Smooth muscle cell (in vitro differentiated cells): ENCODE data around the gene CDC42EP1. TPM values are rescaled to one million over a fixed set of nuclear protein-coding genes. Genes with fewer than 3 reads are reported as not detected.

Source experiments
- DNase-seq: peaks from one replicate; lab custom pipeline; 2025; ENCODE audit not compliant: unreplicated experiment; lab: John Stamatoyannopoulos, UW
- H2AFZ ChIP-seq: fragments of 200-600 bp; sonication (generic); 2 replicates; pipeline ENCODE4 v1.6.0; 2016; ENCODE audit warnings: antibody characterized with exemption, low read depth, mild to moderate bottlenecking
- H3F3A ChIP-seq: fragments of 200-600 bp; sonication (generic); 2 replicates; pipeline ENCODE4 v1.6.0; 2017; ENCODE audit warnings: antibody characterized with exemption, low read depth
- H3K27ac ChIP-seq: fragments of 200-600 bp; sonication (generic); 2 replicates; pipeline ENCODE4 v1.5.1; 2016; ENCODE audit warnings: low read depth, mild to moderate bottlenecking
- H3K27me3 ChIP-seq: fragments of 200-600 bp; sonication (generic); 2 replicates; pipeline ENCODE4 v1.6.1; 2016; ENCODE audit warnings: low read depth, mild to moderate bottlenecking
- H3K36me3 ChIP-seq: fragments of 200-600 bp; sonication (generic); 2 replicates; pipeline ENCODE4 v1.5.1; 2016; ENCODE audit warnings: low read depth
- H3K4me1 ChIP-seq: fragments of 200-600 bp; sonication (generic); 2 replicates; pipeline ENCODE4 v1.5.1; 2016; ENCODE audit warnings: low read depth
- H3K4me2 ChIP-seq: fragments of 200-600 bp; sonication (generic); 2 replicates; pipeline ENCODE4 v1.6.0; 2016; ENCODE audit warnings: mild to moderate bottlenecking
- H3K4me3 ChIP-seq: fragments of 200-600 bp; sonication (generic); 2 replicates; pipeline ENCODE4 v1.5.1; 2016; ENCODE audit warnings: mild to moderate bottlenecking
- H3K79me2 ChIP-seq: fragments of 200-600 bp; sonication (generic); 2 replicates; pipeline ENCODE4 v1.6.0; 2016; ENCODE audit warnings: low read depth, mild to moderate bottlenecking
- H3K9ac ChIP-seq: fragments of 200-600 bp; sonication (generic); 2 replicates; pipeline ENCODE4 v1.6.0; 2016; ENCODE audit warnings: low read depth
- H3K9me3 ChIP-seq: fragments of 200-600 bp; sonication (generic); replicated peaks from 2 replicates; pipeline ENCODE4 v1.5.1; 2016; ENCODE audit warnings: low read depth
- H4K20me1 ChIP-seq: fragments of 200-600 bp; sonication (generic); 2 replicates; pipeline ENCODE4 v1.6.0; 2016; ENCODE audit warnings: low read depth
- CTCF ChIP-seq: fragments of 200-600 bp; sonication (generic); IDR thresholded peaks from 2 replicates; pipeline ENCODE4 v1.5.1; 2017; ENCODE audit warnings: borderline replicate concordance, mild to moderate bottlenecking, antibody characterized with exemption; ENCODE audit not compliant: insufficient read depth, poor library complexity, severe bottlenecking
- WGBS: methylation state at CpG from one replicate; pipeline ENCODE4 v1.1.7; 2016; ENCODE audit warnings: low lambda C conversion rate; 5-methylcytosine and 5-hydroxymethylcytosine counted together
- polyA plus RNA-seq: library from polyadenylated mRNA; unstranded; fragments of >200 nt; fragmentation: Nextera tagmentation; extraction: Ambion mirVana; gene quantifications from 2 replicates; pipeline ENCODE4 v1.2.1, GENCODE V29; 2016
- small RNA-seq: library from RNA; depleted of rRNA; stranded (forward); fragments of <200 nt; gene quantifications from one replicate; pipeline ENCODE3, GENCODE V24; 2014
- total RNA-seq: library from RNA; depleted of rRNA; stranded (reverse); fragments of >200 nt; gene quantifications from 2 replicates; pipeline ENCODE4 v1.2.3, GENCODE V29; 2014

CDC42EP1 gene
- total and polyA plus RNA-seq, 2 experiments from 2014 or later = 14.0 to 89.6 TPM

- Histone ChIP-seq H3K9me3 (no peaks in the 10 kb centered on the region), H3K27me3 (no peaks in the 10 kb centered on the region), H3K36me3 (no peaks in the 10 kb centered on the region), H3F3A (no peaks in the 10 kb centered on the region), H3K4me2 (no peak overlapping the region), H3K4me3 (no peak overlapping the region), H3K79me2 (no peaks in the 10 kb centered on the region), H3K27ac (no peak overlapping the region), H3K4me1 (no peaks in the 10 kb centered on the region), H2AFZ (no peak overlapping the region), H4K20me1 (no peaks in the 10 kb centered on the region), H3K9ac (no peak overlapping the region)
- no peak for DNase-seq
- 100% methylated on average over 1 of the region's 1 CpG for WGBS
- TF ChIP-seq CTCF = no peak
Measured at GRCh38 chr22:37617431-37617830, 57.2 kb downstream of the CDC42EP1 start.

GRCh38 chr22:37618072-37618656 is 57.9 kb downstream of the CDC42EP1 start:
- no peaks in the 10 kb centered on the region for H3K36me3 ChIP-seq
- no peak for DNase-seq
- no peaks in the 10 kb centered on the region for H3K9me3 ChIP-seq
- no peak overlapping the region for H3K9ac ChIP-seq
- no peaks in the 10 kb centered on the region for H3F3A ChIP-seq
- no peak overlapping the region for H3K4me3 ChIP-seq
- H3K4me1 ChIP-seq = no peaks in the 10 kb centered on the region
- 99% methylated on average over 14 of the region's 14 CpGs for WGBS
- H3K27me3 ChIP-seq = no peaks in the 10 kb centered on the region
- TF ChIP-seq CTCF = no peak
- H4K20me1 ChIP-seq = no peaks in the 10 kb centered on the region
- no peak overlapping the region for H3K27ac ChIP-seq
- no peak overlapping the region for H2AFZ ChIP-seq
- H3K79me2 ChIP-seq = no peaks in the 10 kb centered on the region
- H3K4me2 ChIP-seq = no peak overlapping the region

GRCh38 chr22:37618674-37619073 is 58.4 kb downstream of the CDC42EP1 start:
- H3F3A ChIP-seq = no peaks in the 10 kb centered on the region
- H3K9me3 ChIP-seq = no peaks in the 10 kb centered on the region
- H3K27ac ChIP-seq = no peak overlapping the region
- no peaks in the 10 kb centered on the region for H3K36me3 ChIP-seq
- H3K79me2 ChIP-seq = no peaks in the 10 kb centered on the region
- H2AFZ ChIP-seq = no peak overlapping the region
- 99% methylated on average over 6 of the region's 6 CpGs for WGBS
- no peaks in the 10 kb centered on the region for H3K27me3 ChIP-seq
- no peak overlapping the region for H3K4me2 ChIP-seq
- TF ChIP-seq CTCF = no peak
- no peak overlapping the region for H3K4me3 ChIP-seq
- H3K9ac ChIP-seq = no peak overlapping the region
- no peaks in the 10 kb centered on the region for H4K20me1 ChIP-seq
- H3K4me1 ChIP-seq = no peaks in the 10 kb centered on the region
- DNase-seq = no peak

Small RNA genes within 50 kb of the gene (small RNA-seq; reads per million reads assigned to genes)
- not detected for gene RF00017

Other genes with a start within 250 kb of the CDC42EP1 start
- gene ELFN2, start 133.0 kb upstream of the CDC42EP1 start, total RNA-seq = 0.67 and 1.3 TPM in 2 replicates
- 0.39 and 0.63 TPM in 2 replicates for gene ELFN2, start 133.0 kb upstream of the CDC42EP1 start, polyA plus RNA-seq
- not detected in 2 replicates for gene MFNG, start 74.1 kb upstream of the CDC42EP1 start, total RNA-seq
- gene MFNG, start 74.1 kb upstream of the CDC42EP1 start, polyA plus RNA-seq = 0.40 and 1.2 TPM in 2 replicates
- 3.7 and 6.0 TPM in 2 replicates for gene CARD10, start 41.1 kb upstream of the CDC42EP1 start, total RNA-seq
- 2.3 and 5.4 TPM in 2 replicates for gene CARD10, start 41.1 kb upstream of the CDC42EP1 start, polyA plus RNA-seq
- not detected in 2 replicates for gene LGALS2, start 19.6 kb downstream of the CDC42EP1 start, total RNA-seq
- gene LGALS2, start 19.6 kb downstream of the CDC42EP1 start, polyA plus RNA-seq = 0.48 and 1.1 TPM in 2 replicates
- 15.6 and 27.3 TPM in 2 replicates for gene GGA1, start 48.4 kb downstream of the CDC42EP1 start, total RNA-seq
- 44.0 and 59.6 TPM in 2 replicates for gene GGA1, start 48.4 kb downstream of the CDC42EP1 start, polyA plus RNA-seq
- 20.4 and 26.6 TPM in 2 replicates for gene SH3BP1, start 79.2 kb downstream of the CDC42EP1 start, total RNA-seq
- 16.6 and 33.7 TPM in 2 replicates for gene SH3BP1, start 79.2 kb downstream of the CDC42EP1 start, polyA plus RNA-seq
- 9.7 and 16.5 TPM in 2 replicates for gene PDXP, start 98.2 kb downstream of the CDC42EP1 start, total RNA-seq
- gene PDXP, start 98.2 kb downstream of the CDC42EP1 start, polyA plus RNA-seq = 20.0 and 20.7 TPM in 2 replicates
- 3,694 and 5,079 TPM in 2 replicates for gene LGALS1, start 115.2 kb downstream of the CDC42EP1 start, total RNA-seq
- gene LGALS1, start 115.2 kb downstream of the CDC42EP1 start, polyA plus RNA-seq = 4,318 and 5,332 TPM in 2 replicates
- gene NOL12, start 125.9 kb downstream of the CDC42EP1 start, total RNA-seq = 23.4 and 31.0 TPM in 2 replicates
- 13.2 and 16.2 TPM in 2 replicates for gene NOL12, start 125.9 kb downstream of the CDC42EP1 start, polyA plus RNA-seq
- 39.8 and 44.6 TPM in 2 replicates for gene TRIOBP, start 136.6 kb downstream of the CDC42EP1 start, total RNA-seq
- gene TRIOBP, start 136.6 kb downstream of the CDC42EP1 start, polyA plus RNA-seq = 95.8 and 100 TPM in 2 replicates
- 10.8 and 13.5 TPM in 2 replicates for gene GCAT, start 247.5 kb downstream of the CDC42EP1 start, total RNA-seq
- 21.2 and 30.6 TPM in 2 replicates for gene GCAT, start 247.5 kb downstream of the CDC42EP1 start, polyA plus RNA-seq